ENCODE data around the gene S100B. TPM values are rescaled to one million over a fixed set of nuclear protein-coding genes. Genes with fewer than 3 reads are reported as not detected.

Gene S100B
- total and polyA plus RNA-seq, 2 of the 8 experiments (the other 6 are each of a cell fraction or from before 2014, with no cell fraction given): 0.36 to 0.69 TPM

DNA sequence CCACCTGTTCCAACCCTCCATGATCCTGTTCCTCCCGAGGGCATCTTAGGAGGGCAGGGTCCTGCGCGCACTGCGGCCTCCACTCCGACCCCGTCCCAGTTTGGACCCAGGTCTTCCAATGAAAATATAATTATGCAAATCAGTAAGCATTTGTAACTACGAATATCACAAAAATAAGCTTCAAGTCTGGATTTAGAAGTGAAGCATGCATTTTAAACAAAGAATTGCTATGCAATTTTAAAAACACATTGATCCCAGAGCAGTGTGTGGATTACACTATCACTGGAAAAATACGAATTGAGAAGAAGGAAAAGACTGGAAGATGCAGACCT is 31.3 kb upstream of the S100B start (continued):
- TF ChIP-seq SIN3A (conservative IDR thresholded peaks at IDR 0.05 in 1 of 2, IDR thresholded peaks at IDR 0.05 in 1 of 2; ENCODE audit: low read depth in 1 of 2, low read length in 2 of 2): no peak
- TF ChIP-seq ZNF274 (IDR thresholded peaks at IDR 0.05; ENCODE audit: borderline replicate concordance, extremely low read depth, low read length): no peak
- no peak for TF ChIP-seq JUN (IDR thresholded peaks at IDR 0.05; ENCODE audit: low read depth, low read length)
- no peak for TF ChIP-seq EGR1 (IDR thresholded peaks at IDR 0.05; ENCODE audit: borderline replicate concordance, low read depth, low read length)
- TF ChIP-seq TBP (IDR thresholded peaks at IDR 0.05; ENCODE audit: low read depth, low read length): no peak
- no peak for TF ChIP-seq KDM4A (IDR thresholded peaks at IDR 0.05; ENCODE audit: low read depth, low read length, severe bottlenecking)
- TF ChIP-seq, protein P1, sequence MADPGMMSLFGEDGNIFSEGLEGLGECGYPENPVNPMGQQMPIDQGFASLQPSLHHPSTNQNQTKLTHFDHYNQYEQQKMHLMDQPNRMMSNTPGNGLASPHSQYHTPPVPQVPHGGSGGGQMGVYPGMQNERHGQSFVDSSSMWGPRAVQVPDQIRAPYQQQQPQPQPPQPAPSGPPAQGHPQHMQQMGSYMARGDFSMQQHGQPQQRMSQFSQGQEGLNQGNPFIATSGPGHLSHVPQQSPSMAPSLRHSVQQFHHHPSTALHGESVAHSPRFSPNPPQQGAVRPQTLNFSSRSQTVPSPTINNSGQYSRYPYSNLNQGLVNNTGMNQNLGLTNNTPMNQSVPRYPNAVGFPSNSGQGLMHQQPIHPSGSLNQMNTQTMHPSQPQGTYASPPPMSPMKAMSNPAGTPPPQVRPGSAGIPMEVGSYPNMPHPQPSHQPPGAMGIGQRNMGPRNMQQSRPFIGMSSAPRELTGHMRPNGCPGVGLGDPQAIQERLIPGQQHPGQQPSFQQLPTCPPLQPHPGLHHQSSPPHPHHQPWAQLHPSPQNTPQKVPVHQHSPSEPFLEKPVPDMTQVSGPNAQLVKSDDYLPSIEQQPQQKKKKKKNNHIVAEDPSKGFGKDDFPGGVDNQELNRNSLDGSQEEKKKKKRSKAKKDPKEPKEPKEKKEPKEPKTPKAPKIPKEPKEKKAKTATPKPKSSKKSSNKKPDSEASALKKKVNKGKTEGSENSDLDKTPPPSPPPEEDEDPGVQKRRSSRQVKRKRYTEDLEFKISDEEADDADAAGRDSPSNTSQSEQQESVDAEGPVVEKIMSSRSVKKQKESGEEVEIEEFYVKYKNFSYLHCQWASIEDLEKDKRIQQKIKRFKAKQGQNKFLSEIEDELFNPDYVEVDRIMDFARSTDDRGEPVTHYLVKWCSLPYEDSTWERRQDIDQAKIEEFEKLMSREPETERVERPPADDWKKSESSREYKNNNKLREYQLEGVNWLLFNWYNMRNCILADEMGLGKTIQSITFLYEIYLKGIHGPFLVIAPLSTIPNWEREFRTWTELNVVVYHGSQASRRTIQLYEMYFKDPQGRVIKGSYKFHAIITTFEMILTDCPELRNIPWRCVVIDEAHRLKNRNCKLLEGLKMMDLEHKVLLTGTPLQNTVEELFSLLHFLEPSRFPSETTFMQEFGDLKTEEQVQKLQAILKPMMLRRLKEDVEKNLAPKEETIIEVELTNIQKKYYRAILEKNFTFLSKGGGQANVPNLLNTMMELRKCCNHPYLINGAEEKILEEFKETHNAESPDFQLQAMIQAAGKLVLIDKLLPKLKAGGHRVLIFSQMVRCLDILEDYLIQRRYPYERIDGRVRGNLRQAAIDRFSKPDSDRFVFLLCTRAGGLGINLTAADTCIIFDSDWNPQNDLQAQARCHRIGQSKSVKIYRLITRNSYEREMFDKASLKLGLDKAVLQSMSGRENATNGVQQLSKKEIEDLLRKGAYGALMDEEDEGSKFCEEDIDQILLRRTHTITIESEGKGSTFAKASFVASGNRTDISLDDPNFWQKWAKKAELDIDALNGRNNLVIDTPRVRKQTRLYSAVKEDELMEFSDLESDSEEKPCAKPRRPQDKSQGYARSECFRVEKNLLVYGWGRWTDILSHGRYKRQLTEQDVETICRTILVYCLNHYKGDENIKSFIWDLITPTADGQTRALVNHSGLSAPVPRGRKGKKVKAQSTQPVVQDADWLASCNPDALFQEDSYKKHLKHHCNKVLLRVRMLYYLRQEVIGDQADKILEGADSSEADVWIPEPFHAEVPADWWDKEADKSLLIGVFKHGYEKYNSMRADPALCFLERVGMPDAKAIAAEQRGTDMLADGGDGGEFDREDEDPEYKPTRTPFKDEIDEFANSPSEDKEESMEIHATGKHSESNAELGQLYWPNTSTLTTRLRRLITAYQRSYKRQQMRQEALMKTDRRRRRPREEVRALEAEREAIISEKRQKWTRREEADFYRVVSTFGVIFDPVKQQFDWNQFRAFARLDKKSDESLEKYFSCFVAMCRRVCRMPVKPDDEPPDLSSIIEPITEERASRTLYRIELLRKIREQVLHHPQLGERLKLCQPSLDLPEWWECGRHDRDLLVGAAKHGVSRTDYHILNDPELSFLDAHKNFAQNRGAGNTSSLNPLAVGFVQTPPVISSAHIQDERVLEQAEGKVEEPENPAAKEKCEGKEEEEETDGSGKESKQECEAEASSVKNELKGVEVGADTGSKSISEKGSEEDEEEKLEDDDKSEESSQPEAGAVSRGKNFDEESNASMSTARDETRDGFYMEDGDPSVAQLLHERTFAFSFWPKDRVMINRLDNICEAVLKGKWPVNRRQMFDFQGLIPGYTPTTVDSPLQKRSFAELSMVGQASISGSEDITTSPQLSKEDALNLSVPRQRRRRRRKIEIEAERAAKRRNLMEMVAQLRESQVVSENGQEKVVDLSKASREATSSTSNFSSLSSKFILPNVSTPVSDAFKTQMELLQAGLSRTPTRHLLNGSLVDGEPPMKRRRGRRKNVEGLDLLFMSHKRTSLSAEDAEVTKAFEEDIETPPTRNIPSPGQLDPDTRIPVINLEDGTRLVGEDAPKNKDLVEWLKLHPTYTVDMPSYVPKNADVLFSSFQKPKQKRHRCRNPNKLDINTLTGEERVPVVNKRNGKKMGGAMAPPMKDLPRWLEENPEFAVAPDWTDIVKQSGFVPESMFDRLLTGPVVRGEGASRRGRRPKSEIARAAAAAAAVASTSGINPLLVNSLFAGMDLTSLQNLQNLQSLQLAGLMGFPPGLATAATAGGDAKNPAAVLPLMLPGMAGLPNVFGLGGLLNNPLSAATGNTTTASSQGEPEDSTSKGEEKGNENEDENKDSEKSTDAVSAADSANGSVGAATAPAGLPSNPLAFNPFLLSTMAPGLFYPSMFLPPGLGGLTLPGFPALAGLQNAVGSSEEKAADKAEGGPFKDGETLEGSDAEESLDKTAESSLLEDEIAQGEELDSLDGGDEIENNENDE (IDR thresholded peaks at IDR 0.05; ENCODE audit: insufficient replicate concordance, low read length): no peak

Data from H1 (cell line).